Esophagus squamous epithelium (tissue), 4 donors: ENCODE measurements around the gene NQO1.
"Not testable (repeated sequence)": the region's sequence is repeated elsewhere in the genome, so short reads cannot be mapped to it uniquely, and the experiment has no call there.

Source experiments
- CTCF ChIP-seq, 6 experiments: fragments of 450-650 bp in 4 of 6; fragments of 200-600 bp in 2 of 6; sonication (generic) in 2 of 6; IDR thresholded peaks; one replicate each; pipeline ENCODE4 v1.5.1; 2016 to 2019; ENCODE audit warnings: antibody characterized with exemption in 6 of 6, mild to moderate bottlenecking in 4 of 6, moderate library complexity in 4 of 6
- POLR2A ChIP-seq, 4 donors: fragments of 450-650 bp; IDR thresholded peaks; one replicate each; pipeline ENCODE4 v1.6.1; 2017; ENCODE audit warnings: antibody characterized with exemption in 4 of 4, mild to moderate bottlenecking in 4 of 4, moderate library complexity in 3 of 4

- not testable (repeated sequence) for TF ChIP-seq CTCF, POLR2A (IDR thresholded peaks at IDR 0.05)
Measured at GRCh38 chr16:69731280-69731679, 4.9 kb upstream of the NQO1 start.
